DOHH2 (cell line): ENCODE measurements around the gene SCAF4.

ENCODE experiments used
- H3F3A ChIP-seq: fragments of 200-600 bp; sonication (generic), shearing (Covaris generic); 2 replicates; pipeline ENCODE4 v1.6.0; 2016; ENCODE audit warnings: antibody characterized with exemption, mild to moderate bottlenecking; ENCODE audit not compliant: control insufficient read depth, insufficient read depth
- H3K27ac ChIP-seq: fragments of 200-600 bp; sonication (generic); 2 replicates; pipeline ENCODE4 v1.5.1; 2014; ENCODE audit warnings: low read depth, mild to moderate bottlenecking, low read length, moderate library complexity
- H3K27me3 ChIP-seq: fragments of 200-600 bp; sonication (generic); 2 replicates; pipeline ENCODE4 v1.6.1; 2014; ENCODE audit warnings: mild to moderate bottlenecking, low read length, mixed read lengths; ENCODE audit not compliant: control insufficient read depth
- H3K36me3 ChIP-seq: fragments of 200-600 bp; sonication (generic); 2 replicates; pipeline ENCODE4 v1.6.1; 2014; ENCODE audit warnings: mild to moderate bottlenecking, low read length, moderate library complexity, mixed read lengths; ENCODE audit not compliant: control insufficient read depth
- H3K4me1 ChIP-seq: fragments of 200-600 bp; sonication (generic); 2 replicates; pipeline ENCODE4 v1.6.1; 2014; ENCODE audit warnings: mild to moderate bottlenecking, low read length, mixed read lengths; ENCODE audit not compliant: control insufficient read depth
- H3K4me2 ChIP-seq: fragments of 200-600 bp; sonication (generic); 2 replicates; pipeline ENCODE4 v1.6.0; 2014; ENCODE audit warnings: mild to moderate bottlenecking, low read length, moderate library complexity
- H3K4me3 ChIP-seq: fragments of 200-600 bp; sonication (generic); 2 replicates; pipeline ENCODE4 v1.5.1; 2014; ENCODE audit warnings: mild to moderate bottlenecking, low read length, mixed read lengths
- H3K79me2 ChIP-seq: fragments of 200-600 bp; sonication (generic); 2 replicates; pipeline ENCODE4 v1.6.1; 2014; ENCODE audit warnings: mild to moderate bottlenecking, low read length, mixed read lengths; ENCODE audit not compliant: control insufficient read depth
- H3K9me2 ChIP-seq: fragments of 200-600 bp; sonication (generic); replicated peaks from 2 replicates; pipeline ENCODE4 v1.6.1; 2014; ENCODE audit warnings: mild to moderate bottlenecking, low read length, mixed read lengths; ENCODE audit not compliant: control insufficient read depth
- H3K9me3 ChIP-seq: fragments of 200-600 bp; sonication (generic); 2 replicates; pipeline ENCODE4 v1.6.1; 2014; ENCODE audit warnings: antibody characterized with exemption, low read length, mixed read lengths; ENCODE audit not compliant: control insufficient read depth, insufficient read depth
- H4K20me1 ChIP-seq: fragments of 200-600 bp; sonication (generic); 2 replicates; pipeline ENCODE4 v1.6.0; 2014; ENCODE audit warnings: low read depth, mild to moderate bottlenecking, antibody characterized with exemption, low read length, moderate library complexity; ENCODE audit not compliant: control insufficient read depth, insufficient read depth
- EZH2phosphoT487 ChIP-seq: fragments of 200-600 bp; sonication (generic); IDR thresholded peaks from 2 replicates; pipeline ENCODE4 v1.6.1; 2017; ENCODE audit warnings: borderline replicate concordance, mild to moderate bottlenecking, antibody characterized with exemption, low read length, moderate library complexity, mixed read lengths
- TF ChIP-seq, protein P1 (sequence below): fragments of 200-600 bp; sonication (generic); IDR thresholded peaks from one replicate; pipeline ENCODE4 v1.5.1; 2014; ENCODE audit warnings: antibody characterized with exemption, mild to moderate bottlenecking, low read depth, low read length; ENCODE audit not compliant: poor library complexity, severe bottlenecking

The SCAF4 gene

DNA sequence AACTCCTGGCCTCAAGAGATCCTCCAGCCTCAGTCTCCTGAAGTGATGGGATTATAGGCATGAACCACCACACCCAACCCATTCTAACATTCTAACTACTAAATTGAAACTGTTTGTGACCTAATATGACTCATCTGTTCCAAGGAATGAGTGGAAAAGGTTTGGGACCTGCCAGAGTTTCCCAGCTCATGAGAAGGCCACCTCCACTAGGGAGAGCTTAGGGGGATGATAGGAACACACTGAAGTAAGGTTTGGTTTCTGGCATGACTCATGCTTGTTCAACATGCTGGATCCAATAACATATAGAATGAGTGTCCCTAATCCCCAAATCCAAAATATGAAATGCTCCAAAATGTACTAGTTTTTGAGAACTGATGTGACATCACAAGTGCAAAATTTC, 18.9 kb upstream of the SCAF4 start:
- peaks cover 8% of the 10 kb centered on the region for H3K36me3 ChIP-seq
- no peaks in the 10 kb centered on the region for H3K9me2 ChIP-seq

DNA sequence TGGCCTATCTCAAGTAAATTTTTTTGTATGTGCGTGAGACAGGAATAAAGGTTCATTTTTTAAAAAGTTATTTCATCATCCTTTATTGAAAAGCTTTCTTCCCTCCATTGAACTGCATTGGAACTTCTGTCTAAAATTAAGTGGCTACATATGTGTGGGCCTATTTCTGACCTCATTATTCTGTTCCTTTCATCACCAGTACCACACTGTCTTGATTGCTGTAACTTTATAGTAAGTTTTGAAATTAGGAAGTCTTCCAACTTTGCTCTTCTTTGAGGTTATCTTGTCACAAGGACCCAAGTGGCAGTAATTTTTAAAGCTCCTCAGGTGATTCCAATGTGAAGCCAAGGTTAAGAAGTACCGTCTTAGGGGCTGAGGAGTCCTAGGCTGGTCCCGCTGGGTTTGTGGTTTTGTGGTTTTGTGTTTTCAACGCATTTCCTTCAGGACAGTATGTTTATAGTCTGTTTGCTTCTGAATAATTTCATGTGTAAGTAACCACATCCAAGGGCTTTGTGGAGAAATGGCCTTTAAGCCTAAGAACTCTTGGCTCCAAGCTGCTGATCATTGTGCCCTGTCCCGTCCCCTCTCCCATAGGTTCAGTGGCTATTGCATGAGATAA, 12.4 kb upstream of the SCAF4 start:
- H3K4me2 ChIP-seq = peak overlapping the region; percentile 47
- H4K20me1 ChIP-seq = no peaks in the 10 kb centered on the region
- H3K9me2 ChIP-seq = no peaks in the 10 kb centered on the region
- H3K9me3 ChIP-seq = peaks cover 32% of the 10 kb centered on the region
- H3K4me1 ChIP-seq = peaks cover 57% of the 10 kb centered on the region
- TF ChIP-seq, protein P1, sequence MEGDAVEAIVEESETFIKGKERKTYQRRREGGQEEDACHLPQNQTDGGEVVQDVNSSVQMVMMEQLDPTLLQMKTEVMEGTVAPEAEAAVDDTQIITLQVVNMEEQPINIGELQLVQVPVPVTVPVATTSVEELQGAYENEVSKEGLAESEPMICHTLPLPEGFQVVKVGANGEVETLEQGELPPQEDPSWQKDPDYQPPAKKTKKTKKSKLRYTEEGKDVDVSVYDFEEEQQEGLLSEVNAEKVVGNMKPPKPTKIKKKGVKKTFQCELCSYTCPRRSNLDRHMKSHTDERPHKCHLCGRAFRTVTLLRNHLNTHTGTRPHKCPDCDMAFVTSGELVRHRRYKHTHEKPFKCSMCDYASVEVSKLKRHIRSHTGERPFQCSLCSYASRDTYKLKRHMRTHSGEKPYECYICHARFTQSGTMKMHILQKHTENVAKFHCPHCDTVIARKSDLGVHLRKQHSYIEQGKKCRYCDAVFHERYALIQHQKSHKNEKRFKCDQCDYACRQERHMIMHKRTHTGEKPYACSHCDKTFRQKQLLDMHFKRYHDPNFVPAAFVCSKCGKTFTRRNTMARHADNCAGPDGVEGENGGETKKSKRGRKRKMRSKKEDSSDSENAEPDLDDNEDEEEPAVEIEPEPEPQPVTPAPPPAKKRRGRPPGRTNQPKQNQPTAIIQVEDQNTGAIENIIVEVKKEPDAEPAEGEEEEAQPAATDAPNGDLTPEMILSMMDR = no peak
- no peak for TF ChIP-seq EZH2phosphoT487
- H3K27me3 ChIP-seq = no peaks in the 10 kb centered on the region
- 0 out of 2 replicates have a peak, but pooled peaks cover 9% of the 10 kb centered on the region for H3F3A ChIP-seq
- peaks cover 29% of the 10 kb centered on the region for H3K36me3 ChIP-seq
- peak overlapping the region; percentile 46 for H3K4me3 ChIP-seq
- peak overlapping the region; percentile 44 for H3K27ac ChIP-seq
- peaks cover 10% of the 10 kb centered on the region for H3K79me2 ChIP-seq

More for the DNA sequence above, 18.9 kb upstream of the SCAF4 start:
- no peak overlapping the region for H3K27ac ChIP-seq
- H3F3A ChIP-seq = no peaks in the 10 kb centered on the region
- H3K4me1 ChIP-seq = peaks cover 28% of the 10 kb centered on the region
- H3K4me2 ChIP-seq = no peak overlapping the region
- TF ChIP-seq, protein P1 = no peak
- TF ChIP-seq EZH2phosphoT487 = no peak
- peaks cover 9% of the 10 kb centered on the region for H3K9me3 ChIP-seq
- no peaks in the 10 kb centered on the region for H3K27me3 ChIP-seq
- no peak overlapping the region for H3K4me3 ChIP-seq
- H4K20me1 ChIP-seq = no peaks in the 10 kb centered on the region
- H3K79me2 ChIP-seq = no peaks in the 10 kb centered on the region

DNA sequence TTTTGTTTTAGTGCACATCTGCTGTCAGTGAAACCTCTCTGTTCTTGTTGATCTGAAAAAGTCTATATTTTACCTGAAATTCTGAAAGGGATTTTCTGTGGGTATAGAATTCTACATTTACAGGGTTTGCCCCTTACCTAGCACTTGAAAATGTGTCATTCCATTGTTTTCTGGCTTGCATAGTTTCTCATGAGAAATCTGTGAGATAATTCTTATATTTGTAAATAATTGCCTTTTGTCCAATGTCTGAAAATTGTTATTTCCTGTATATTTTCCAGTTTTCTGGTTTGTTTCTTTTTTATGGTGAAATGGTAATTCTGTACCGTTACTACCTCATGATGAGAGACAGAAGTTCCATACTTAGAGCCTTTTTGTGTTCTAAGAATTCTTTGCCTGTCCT, 11.8 kb upstream of the SCAF4 start:
- Histone ChIP-seq H3K36me3 (peaks cover 29% of the 10 kb centered on the region), H3F3A (peaks cover 12% of the 10 kb centered on the region), H3K27ac (peak overlapping the region; percentile 44; the same call in 1 of the 2 replicates), H3K79me2 (peaks cover 10% of the 10 kb centered on the region), H3K4me1 (peaks cover 56% of the 10 kb centered on the region), H3K4me3 (no peak overlapping the region), H4K20me1 (no peaks in the 10 kb centered on the region), H3K27me3 (no peaks in the 10 kb centered on the region), H3K9me2 (no peaks in the 10 kb centered on the region), H3K9me3 (peaks cover 32% of the 10 kb centered on the region), H3K4me2 (peak overlapping the region; percentile 47; the same call in 1 of the 2 replicates)
- TF ChIP-seq, protein P1 = no peak
- no peak for TF ChIP-seq EZH2phosphoT487
